ENCODE results near the gene PYCR2.

Gene PYCR2

DNA sequence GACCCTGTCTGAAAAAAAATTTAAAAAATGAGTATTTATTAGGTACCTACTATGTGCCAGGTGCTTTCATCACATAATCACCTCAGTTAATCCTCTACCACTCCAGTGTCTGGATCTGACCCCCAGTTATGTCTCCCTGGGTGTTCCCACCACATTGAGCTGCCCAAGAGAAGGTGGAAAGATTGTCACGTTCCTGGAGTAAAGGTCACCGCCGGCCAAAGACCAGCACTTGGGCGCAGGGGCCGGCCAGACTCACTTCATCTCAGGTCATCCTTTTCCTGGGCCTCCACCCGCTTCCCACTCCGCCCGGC lies 714 bp downstream of the PYCR2 start:
- TF ChIP-seq ZFX (IDR thresholded peaks at IDR 0.05; ENCODE audit: borderline replicate concordance), result no peak
- TF ChIP-seq CTCF (IDR thresholded peaks at IDR 0.05), result no peak
- H3K27ac ChIP-seq, result peak overlapping the region; percentile 94

GRCh38 chr1:225921734-225922709 lies 2.0 kb downstream of the PYCR2 start:
- TF ChIP-seq ZFX (IDR thresholded peaks at IDR 0.05; ENCODE audit: borderline replicate concordance), result no peak
- TF ChIP-seq CTCF (IDR thresholded peaks at IDR 0.05), result no peak
- H3K27ac ChIP-seq, result peak overlapping the region; percentile 94

- H3K27ac ChIP-seq, result peak overlapping the region; percentile 39
- TF ChIP-seq CTCF (IDR thresholded peaks at IDR 0.05) (no peak), ZFX (IDR thresholded peaks at IDR 0.05; ENCODE audit: borderline replicate concordance) (no peak)
Observed at GRCh38 chr1:225919906-225920305, 4.1 kb downstream of the PYCR2 start.

DNA sequence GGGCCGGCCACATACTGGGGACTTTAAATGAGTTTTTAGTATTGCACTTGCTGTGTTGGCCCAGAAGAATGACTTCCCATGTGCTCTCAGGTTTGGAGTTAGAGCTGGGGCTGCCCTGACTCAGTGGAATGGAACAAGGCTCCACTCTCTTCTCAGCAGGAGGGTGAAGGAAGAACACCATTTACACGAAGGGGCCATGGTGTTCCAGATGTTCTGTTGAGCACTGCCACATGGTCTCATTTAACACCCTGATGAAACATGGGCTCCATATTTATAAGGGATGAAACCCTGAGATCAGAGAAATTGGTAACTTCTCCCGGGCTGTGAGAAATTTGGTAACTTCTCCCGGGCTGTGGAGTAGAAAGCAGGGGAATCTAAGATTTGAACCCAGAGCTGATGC lies 5.8 kb downstream of the PYCR2 start:
- TF ChIP-seq CTCF (IDR thresholded peaks at IDR 0.05) (no peak), ZFX (IDR thresholded peaks at IDR 0.05; ENCODE audit: borderline replicate concordance) (no peak)

DNA sequence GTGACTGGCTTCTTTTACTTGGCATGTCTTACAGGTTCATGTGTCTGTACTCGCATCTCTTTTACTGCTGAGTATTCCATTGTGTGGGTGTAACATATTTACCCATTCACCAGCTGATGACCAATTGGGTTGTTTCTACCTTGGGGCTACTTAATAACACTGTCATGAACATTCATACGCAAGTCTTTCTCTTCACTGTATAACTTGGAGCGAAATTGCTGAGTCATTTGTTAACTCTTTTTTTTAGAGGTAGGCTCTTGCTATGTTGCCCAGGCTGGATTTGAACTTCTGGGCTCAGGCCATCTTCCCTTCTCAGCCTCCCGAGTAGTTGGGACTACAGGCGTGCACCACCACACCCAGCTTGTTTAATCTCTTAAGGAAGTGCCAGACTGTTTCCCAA lies 6.5 kb downstream of the PYCR2 start:
- no peak for TF ChIP-seq ZFX (IDR thresholded peaks at IDR 0.05; ENCODE audit: borderline replicate concordance)
- no peak for TF ChIP-seq CTCF (IDR thresholded peaks at IDR 0.05)

More for the DNA sequence above, 5.8 kb downstream of the PYCR2 start:
- peak overlapping the region; percentile 2; the same call in 1 of the 2 replicates for H3K27ac ChIP-seq

GRCh38 chr1:225917101-225917500 lies 6.9 kb downstream of the PYCR2 start:
- TF ChIP-seq ZFX (IDR thresholded peaks at IDR 0.05; ENCODE audit: borderline replicate concordance) (no peak), CTCF (IDR thresholded peaks at IDR 0.05) (no peak)
- peak overlapping the region; percentile 2; the same call in 1 of the 2 replicates for H3K27ac ChIP-seq

More for the DNA sequence above, 6.5 kb downstream of the PYCR2 start:
- peak overlapping the region; percentile 2; the same call in 1 of the 2 replicates for H3K27ac ChIP-seq

DNA sequence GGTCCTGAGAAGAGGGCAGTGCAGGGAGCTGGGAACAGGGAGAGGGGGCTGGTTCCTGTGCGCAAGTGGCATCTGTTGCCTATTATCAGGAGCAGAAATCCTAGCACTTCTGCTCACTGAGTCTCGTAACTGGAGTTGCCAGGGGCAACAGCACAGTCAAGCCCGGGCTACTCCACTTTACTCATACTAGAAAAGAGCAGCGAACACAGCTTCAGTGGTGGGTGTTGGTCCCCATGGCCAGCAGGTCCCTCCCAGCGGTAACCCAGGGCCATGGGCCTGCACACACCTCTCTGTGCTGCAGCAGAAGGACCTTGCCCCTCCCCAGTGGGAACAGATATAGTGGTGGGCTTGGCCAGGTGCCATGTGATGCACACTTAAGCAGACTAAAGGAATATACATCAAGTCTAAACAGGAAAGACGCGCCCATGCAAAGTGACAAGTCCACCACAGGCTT lies 8.5 kb downstream of the PYCR2 start:
- TF ChIP-seq ZFX (IDR thresholded peaks at IDR 0.05; ENCODE audit: borderline replicate concordance), result no peak
- TF ChIP-seq CTCF (IDR thresholded peaks at IDR 0.05), result no peak
- H3K27ac ChIP-seq, result no peak overlapping the region
